Measurements from ENCODE around the gene WDR83.

DNA sequence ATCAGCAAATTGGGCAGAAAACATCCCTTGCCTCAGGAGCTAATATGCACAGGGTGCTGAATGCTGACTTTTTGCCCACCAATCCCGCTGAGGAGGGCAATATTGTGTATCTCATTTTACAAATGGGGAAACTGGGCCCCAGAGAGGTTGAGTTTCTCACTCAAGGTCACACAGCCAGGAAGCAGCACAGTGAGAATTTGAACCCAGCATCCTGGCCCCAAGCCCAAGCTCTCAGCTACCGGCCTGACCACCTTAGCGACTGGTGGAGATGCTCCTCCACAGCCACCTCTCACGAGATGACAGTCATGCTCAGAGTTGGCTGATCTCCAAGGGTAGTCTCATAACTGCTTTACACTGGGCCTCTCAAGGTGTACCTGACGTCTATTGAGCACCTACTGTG lies 26.4 kb downstream of the WDR83 start:
- TF ChIP-seq, protein P1, sequence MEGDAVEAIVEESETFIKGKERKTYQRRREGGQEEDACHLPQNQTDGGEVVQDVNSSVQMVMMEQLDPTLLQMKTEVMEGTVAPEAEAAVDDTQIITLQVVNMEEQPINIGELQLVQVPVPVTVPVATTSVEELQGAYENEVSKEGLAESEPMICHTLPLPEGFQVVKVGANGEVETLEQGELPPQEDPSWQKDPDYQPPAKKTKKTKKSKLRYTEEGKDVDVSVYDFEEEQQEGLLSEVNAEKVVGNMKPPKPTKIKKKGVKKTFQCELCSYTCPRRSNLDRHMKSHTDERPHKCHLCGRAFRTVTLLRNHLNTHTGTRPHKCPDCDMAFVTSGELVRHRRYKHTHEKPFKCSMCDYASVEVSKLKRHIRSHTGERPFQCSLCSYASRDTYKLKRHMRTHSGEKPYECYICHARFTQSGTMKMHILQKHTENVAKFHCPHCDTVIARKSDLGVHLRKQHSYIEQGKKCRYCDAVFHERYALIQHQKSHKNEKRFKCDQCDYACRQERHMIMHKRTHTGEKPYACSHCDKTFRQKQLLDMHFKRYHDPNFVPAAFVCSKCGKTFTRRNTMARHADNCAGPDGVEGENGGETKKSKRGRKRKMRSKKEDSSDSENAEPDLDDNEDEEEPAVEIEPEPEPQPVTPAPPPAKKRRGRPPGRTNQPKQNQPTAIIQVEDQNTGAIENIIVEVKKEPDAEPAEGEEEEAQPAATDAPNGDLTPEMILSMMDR (conservative IDR thresholded peaks at IDR 0.05; ENCODE audit: low read depth, low read length): no peak
- TF ChIP-seq EZH2 (IDR thresholded peaks at IDR 0.05; ENCODE audit: borderline replicate concordance, low read depth, low read length, poor library complexity, severe bottlenecking): no peak

All from A673 (cell line).